HG03095 (cell line): ENCODE measurements around the gene ZNF322.

Source experiments
- ATAC-seq: cut with Tn5 transposase; IDR thresholded peaks from one replicate; pipeline ENCODE4 v1.9.1; 2021; ENCODE audit warnings: moderate library complexity; ENCODE audit not compliant: unreplicated experiment

Gene ZNF322

GRCh38 chr6:26593278-26594130 lies 66.0 kb downstream of the ZNF322 start:
- ATAC-seq: no peak

- no peak for ATAC-seq
Measured at GRCh38 chr6:26592649-26593048, 66.9 kb downstream of the ZNF322 start.

GRCh38 chr6:26588965-26589364 lies 70.6 kb downstream of the ZNF322 start:
- ATAC-seq: no peak
